ENCODE data around the gene OR51E1.

The OR51E1 gene

GRCh38 chr11:4654635-4655369, 11.0 kb downstream of the OR51E1 start:
- no peak for DNase-seq

- peak; percentile 28 for DNase-seq
Measured at GRCh38 chr11:4658629-4659445, 15.1 kb downstream of the OR51E1 start.

- no peak for DNase-seq
Measured at GRCh38 chr11:4662876-4663275, 19.1 kb downstream of the OR51E1 start.

- no peak for DNase-seq
Measured at GRCh38 chr11:4664183-4664582, 20.4 kb downstream of the OR51E1 start.

- no peak for DNase-seq
Measured at GRCh38 chr11:4664786-4665185, 21.0 kb downstream of the OR51E1 start.

GRCh38 chr11:4665424-4665823, 21.6 kb downstream of the OR51E1 start:
- peak; percentile 23 for DNase-seq

- no peak for DNase-seq
Measured at GRCh38 chr11:4671741-4672140, 28.0 kb downstream of the OR51E1 start.

GRCh38 chr11:4672470-4672869, 28.7 kb downstream of the OR51E1 start:
- peak; percentile 46 for DNase-seq

GRCh38 chr11:4673781-4674180, 30.0 kb downstream of the OR51E1 start:
- DNase-seq, result no peak

- DNase-seq, result no peak
Measured at GRCh38 chr11:4677948-4678347, 34.2 kb downstream of the OR51E1 start.

- DNase-seq, result no peak
Measured at GRCh38 chr11:4680341-4680740, 36.6 kb downstream of the OR51E1 start.

- peak; percentile 37 for DNase-seq
Measured at GRCh38 chr11:4682623-4683419, 39.0 kb downstream of the OR51E1 start.

- no peak for DNase-seq
Measured at GRCh38 chr11:4684631-4685285, 41.0 kb downstream of the OR51E1 start.

- DNase-seq, result no peak
Measured at GRCh38 chr11:4695442-4695841, 51.7 kb downstream of the OR51E1 start.

- DNase-seq, result no peak
Measured at GRCh38 chr11:4697585-4697984, 53.8 kb downstream of the OR51E1 start, which contains the start of gene OR51E2. Gene OR51E2, minus strand, starts transcription at chr11:4697853. Its CDS starts 15,142 bp downstream, at chr11:4682711.

GRCh38 chr11:4699697-4700435, 56.1 kb downstream of the OR51E1 start:
- DNase-seq, result no peak

- DNase-seq, result no peak
Measured at GRCh38 chr11:4700436-4700820, 56.6 kb downstream of the OR51E1 start.

- DNase-seq, result no peak
Measured at GRCh38 chr11:4704054-4704789, 60.4 kb downstream of the OR51E1 start, which contains the start of gene MMP26. Gene MMP26, plus strand, starts transcription at chr11:4704784.

- DNase-seq, result no peak
Measured at GRCh38 chr11:4704790-4705334, 61.1 kb downstream of the OR51E1 start.

All from kidney glomerular epithelial cell (primary cell).